Measurements from ENCODE around the gene GNG8.

The GNG8 gene

GRCh38 chr19:46634656-46635218, 1.3 kb downstream of the GNG8 start (continued):
- TF ChIP-seq ZNF629 (tag by site-specific recombination; IDR thresholded peaks at IDR 0.05) = no peak
- TF ChIP-seq ZSCAN16 (tag by site-specific recombination; IDR thresholded peaks at IDR 0.05) = no peak
- no peak for TF ChIP-seq REPIN1 (tag by site-specific recombination; IDR thresholded peaks at IDR 0.05; ENCODE audit: low read depth)
- no peak for TF ChIP-seq ZBTB48 (tag by site-specific recombination; IDR thresholded peaks at IDR 0.05)
- TF ChIP-seq ZXDB (tag by site-specific recombination; IDR thresholded peaks at IDR 0.05) = no peak
- TF ChIP-seq ZNF548 (tag by site-specific recombination; IDR thresholded peaks at IDR 0.05) = no peak
- no peak for TF ChIP-seq ZNF561 (tag by site-specific recombination; IDR thresholded peaks at IDR 0.05; ENCODE audit: borderline replicate concordance)
- TF ChIP-seq GLI4 (tag by site-specific recombination; IDR thresholded peaks at IDR 0.05) = peak; percentile 16; the same call in 1 of the 2 replicates
- peak; percentile 18; the same call in 1 of the 2 replicates for TF ChIP-seq KLF1 (tag by site-specific recombination; IDR thresholded peaks at IDR 0.05)
- TF ChIP-seq ZNF664 (tag by site-specific recombination; IDR thresholded peaks at IDR 0.05) = no peak
- no peak for TF ChIP-seq ZNF555 (tag by site-specific recombination; conservative IDR thresholded peaks at IDR 0.05)
- TF ChIP-seq ZNF777 (tag by site-specific recombination; IDR thresholded peaks at IDR 0.05; ENCODE audit: borderline replicate concordance) = peak; percentile 43; the same call in 1 of the 2 replicates
- TF ChIP-seq GLIS1 (tag by site-specific recombination; IDR thresholded peaks at IDR 0.05) = peak; percentile 98
- no peak for TF ChIP-seq ZNF785 (tag by site-specific recombination; IDR thresholded peaks at IDR 0.05)
- no peak for TF ChIP-seq ZNF138 (tag by site-specific recombination; IDR thresholded peaks at IDR 0.05; ENCODE audit: borderline replicate concordance)
- no peak for TF ChIP-seq SALL2 (tag by site-specific recombination; IDR thresholded peaks at IDR 0.05; ENCODE audit: borderline replicate concordance)
- TF ChIP-seq HOXA7 (CRISPR knock-in tag; IDR thresholded peaks at IDR 0.05; ENCODE audit: borderline replicate concordance) = no peak
- no peak for TF ChIP-seq REST (tag by site-specific recombination; IDR thresholded peaks at IDR 0.05)
- peak; percentile 52; the same call in 1 of the 2 replicates for TF ChIP-seq ZNF248 (tag by site-specific recombination; IDR thresholded peaks at IDR 0.05)
- TF ChIP-seq ZNF214 (tag by site-specific recombination; IDR thresholded peaks at IDR 0.05; ENCODE audit: borderline replicate concordance) = no peak
- no peak for TF ChIP-seq ZSCAN30 (tag by site-specific recombination; IDR thresholded peaks at IDR 0.05)
- TF ChIP-seq, protein P1, sequence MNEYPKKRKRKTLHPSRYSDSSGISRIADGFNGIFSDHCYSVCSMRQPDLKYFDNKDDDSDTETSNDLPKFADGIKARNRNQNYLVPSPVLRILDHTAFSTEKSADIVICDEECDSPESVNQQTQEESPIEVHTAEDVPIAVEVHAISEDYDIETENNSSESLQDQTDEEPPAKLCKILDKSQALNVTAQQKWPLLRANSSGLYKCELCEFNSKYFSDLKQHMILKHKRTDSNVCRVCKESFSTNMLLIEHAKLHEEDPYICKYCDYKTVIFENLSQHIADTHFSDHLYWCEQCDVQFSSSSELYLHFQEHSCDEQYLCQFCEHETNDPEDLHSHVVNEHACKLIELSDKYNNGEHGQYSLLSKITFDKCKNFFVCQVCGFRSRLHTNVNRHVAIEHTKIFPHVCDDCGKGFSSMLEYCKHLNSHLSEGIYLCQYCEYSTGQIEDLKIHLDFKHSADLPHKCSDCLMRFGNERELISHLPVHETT (tag by site-specific recombination; IDR thresholded peaks at IDR 0.05) = no peak
- no peak; the same call in 1 of the 2 replicates for TF ChIP-seq SP3 (tag by site-specific recombination; IDR thresholded peaks at IDR 0.05)
- TF ChIP-seq ZBTB17 (tag by site-specific recombination; IDR thresholded peaks at IDR 0.05) = peak; percentile 64
- no peak for TF ChIP-seq PRDM6 (tag by site-specific recombination; IDR thresholded peaks at IDR 0.05)
- no peak for TF ChIP-seq ZNF768 (tag by site-specific recombination; IDR thresholded peaks at IDR 0.05)
- TF ChIP-seq ZNF211 (tag by site-specific recombination; IDR thresholded peaks at IDR 0.05; ENCODE audit: low read depth) = no peak
- TF ChIP-seq ATF2 (tag by site-specific recombination; IDR thresholded peaks at IDR 0.05; ENCODE audit: low read depth) = no peak
- TF ChIP-seq, protein P2, sequence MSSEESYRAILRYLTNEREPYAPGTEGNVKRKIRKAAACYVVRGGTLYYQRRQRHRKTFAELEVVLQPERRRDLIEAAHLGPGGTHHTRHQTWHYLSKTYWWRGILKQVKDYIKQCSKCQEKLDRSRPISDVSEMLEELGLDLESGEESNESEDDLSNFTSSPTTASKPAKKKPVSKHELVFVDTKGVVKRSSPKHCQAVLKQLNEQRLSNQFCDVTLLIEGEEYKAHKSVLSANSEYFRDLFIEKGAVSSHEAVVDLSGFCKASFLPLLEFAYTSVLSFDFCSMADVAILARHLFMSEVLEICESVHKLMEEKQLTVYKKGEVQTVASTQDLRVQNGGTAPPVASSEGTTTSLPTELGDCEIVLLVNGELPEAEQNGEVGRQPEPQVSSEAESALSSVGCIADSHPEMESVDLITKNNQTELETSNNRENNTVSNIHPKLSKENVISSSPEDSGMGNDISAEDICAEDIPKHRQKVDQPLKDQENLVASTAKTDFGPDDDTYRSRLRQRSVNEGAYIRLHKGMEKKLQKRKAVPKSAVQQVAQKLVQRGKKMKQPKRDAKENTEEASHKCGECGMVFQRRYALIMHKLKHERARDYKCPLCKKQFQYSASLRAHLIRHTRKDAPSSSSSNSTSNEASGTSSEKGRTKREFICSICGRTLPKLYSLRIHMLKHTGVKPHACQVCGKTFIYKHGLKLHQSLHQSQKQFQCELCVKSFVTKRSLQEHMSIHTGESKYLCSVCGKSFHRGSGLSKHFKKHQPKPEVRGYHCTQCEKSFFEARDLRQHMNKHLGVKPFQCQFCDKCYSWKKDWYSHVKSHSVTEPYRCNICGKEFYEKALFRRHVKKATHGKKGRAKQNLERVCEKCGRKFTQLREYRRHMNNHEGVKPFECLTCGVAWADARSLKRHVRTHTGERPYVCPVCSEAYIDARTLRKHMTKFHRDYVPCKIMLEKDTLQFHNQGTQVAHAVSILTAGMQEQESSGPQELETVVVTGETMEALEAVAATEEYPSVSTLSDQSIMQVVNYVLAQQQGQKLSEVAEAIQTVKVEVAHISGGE (tag by site-specific recombination; conservative IDR thresholded peaks at IDR 0.05; ENCODE audit: low read depth) = peak; percentile 15; the same call in 1 of the 2 replicates
- no peak for TF ChIP-seq ZNF544 (tag by site-specific recombination; IDR thresholded peaks at IDR 0.05)

All from HEK293 (cell line).